Ammon's horn (tissue), 1 donor: ENCODE results near the gene TMEM242.

Experiments used
- DNase-seq: peaks from one replicate; pipeline ENCODE4 v3.0.0-alpha.2; 2016; ENCODE audit warnings: low spot score

The TMEM242 gene

GRCh38 chr6:157270916-157271315 is 52.4 kb downstream of the TMEM242 start:
- no peak for DNase-seq

DNA sequence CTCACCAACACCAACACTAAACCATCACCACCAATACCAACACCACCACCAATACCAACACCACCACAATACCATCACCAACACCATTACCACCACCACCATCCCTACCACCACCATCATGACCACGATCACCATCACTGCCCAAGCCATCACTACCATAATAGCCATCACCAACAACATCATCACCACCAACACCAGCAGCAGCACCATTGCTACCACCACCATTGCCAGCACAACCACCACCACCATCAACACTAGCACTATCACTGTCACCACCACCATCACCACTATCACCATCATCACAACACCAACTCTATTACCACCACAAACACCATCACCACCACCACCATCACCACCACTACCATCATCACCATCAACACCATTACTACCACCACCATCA is 53.0 kb downstream of the TMEM242 start:
- no peak for DNase-seq

DNA sequence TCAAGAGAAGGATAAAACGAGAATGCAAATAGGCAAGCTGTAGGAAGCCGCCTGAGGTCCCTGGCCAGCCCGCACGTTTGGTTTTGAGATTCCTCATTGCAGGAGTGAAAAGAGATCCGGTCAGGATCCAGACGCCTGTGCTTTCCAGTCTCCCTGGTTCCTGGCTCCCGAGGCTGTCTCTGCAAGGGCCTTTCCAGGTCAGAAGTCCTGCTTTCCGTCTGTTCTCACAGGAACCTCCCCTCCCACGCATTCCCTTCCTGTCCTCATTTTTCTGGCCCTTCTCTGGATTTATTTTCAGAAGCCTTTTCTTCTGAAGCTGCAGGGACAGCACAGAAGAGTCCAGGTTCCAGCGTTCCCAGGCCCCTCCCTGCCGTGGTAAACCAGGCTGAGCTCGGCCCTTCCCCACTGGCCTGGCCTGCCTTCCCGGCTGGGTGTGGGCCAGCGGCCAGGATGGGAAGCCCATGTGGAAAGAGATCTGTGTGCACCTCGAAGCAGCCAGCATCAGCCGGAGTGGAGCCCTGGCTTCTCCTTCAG is 54.0 kb downstream of the TMEM242 start:
- DNase-seq, result no peak

DNA sequence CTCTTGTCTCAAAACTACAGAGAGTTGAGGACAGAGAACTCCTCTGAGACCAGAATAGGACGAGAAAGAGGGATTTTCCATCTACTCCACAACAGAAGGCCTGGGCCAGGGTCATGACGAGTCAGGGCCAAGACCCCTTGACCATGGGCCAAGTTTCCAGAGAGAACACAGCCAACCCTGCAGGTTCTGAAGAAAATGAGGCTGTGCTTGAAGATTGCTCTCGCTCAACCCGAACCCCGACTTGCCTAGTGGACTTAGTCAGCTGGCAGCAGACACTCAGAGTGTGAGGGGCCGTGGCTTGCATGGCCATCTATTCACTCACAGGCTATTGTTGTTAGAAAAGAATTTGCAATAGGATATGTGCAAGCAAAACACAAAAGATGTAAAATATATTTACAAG is 54.5 kb downstream of the TMEM242 start:
- no peak for DNase-seq

DNA sequence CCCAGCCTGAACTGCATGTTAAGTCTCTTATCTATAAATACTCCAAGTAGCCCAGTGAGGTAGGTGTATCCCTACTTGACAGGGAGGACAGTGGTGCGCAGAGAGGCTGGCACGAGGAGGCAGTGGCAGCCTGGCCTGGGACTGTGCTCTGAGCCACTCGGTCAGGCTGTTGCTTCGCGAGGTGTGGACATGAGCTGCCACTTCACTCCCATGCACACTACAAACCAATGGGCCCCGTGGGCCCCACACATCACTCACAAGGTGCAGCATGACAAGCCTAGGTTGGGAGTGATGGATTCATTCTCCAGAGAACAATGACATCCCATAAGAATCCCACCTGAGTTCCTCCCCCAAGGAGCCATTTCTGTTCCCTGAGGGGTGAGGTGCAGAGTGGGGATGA is 54.9 kb downstream of the TMEM242 start:
- no peak for DNase-seq

DNA sequence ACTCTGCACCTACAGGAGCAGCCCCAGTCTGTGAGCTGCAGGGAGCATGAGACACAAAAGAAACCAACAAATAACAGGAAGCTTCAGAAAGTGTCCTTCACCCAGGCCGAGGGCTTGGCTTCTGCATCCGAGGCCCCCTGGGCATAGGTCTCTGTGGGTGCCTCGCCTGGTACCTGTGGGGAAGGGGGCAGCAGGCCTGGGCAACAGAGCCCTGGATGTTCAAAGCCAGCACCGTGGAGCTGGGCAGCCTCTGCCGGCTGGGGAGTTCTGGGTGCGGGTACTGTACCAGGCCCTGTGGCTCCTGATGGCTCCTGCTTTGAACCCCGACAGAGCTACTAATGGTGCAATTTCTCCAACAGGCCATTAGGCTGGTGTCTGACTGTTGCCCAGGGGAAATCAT is 55.7 kb downstream of the TMEM242 start:
- DNase-seq, result no peak

- DNase-seq, result no peak
Observed at GRCh38 chr6:157267109-157267611, 56.2 kb downstream of the TMEM242 start.

GRCh38 chr6:157266274-157267101 is 56.8 kb downstream of the TMEM242 start:
- no peak for DNase-seq

GRCh38 chr6:157265635-157266034 is 57.7 kb downstream of the TMEM242 start:
- no peak for DNase-seq

DNA sequence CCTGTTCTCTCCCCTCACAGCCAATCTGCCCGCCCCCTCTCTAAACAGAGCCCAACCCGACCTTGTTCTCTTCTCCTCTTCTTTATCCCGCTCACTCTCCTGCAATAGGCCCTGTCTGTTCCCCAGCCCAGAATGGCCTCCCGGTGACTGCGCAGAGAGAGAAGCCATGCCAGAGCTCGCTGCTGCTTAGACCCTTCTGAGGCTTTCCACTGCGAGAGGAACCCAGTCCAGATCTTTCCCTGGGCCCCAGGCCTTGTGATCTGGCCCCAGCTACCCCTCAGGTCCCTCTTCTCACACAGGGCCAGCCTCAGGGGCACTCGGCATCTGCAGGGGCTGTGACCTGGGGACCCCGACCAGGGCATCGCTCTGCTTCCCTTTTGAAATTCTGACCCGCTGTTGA is 58.1 kb downstream of the TMEM242 start:
- DNase-seq, result no peak

DNA sequence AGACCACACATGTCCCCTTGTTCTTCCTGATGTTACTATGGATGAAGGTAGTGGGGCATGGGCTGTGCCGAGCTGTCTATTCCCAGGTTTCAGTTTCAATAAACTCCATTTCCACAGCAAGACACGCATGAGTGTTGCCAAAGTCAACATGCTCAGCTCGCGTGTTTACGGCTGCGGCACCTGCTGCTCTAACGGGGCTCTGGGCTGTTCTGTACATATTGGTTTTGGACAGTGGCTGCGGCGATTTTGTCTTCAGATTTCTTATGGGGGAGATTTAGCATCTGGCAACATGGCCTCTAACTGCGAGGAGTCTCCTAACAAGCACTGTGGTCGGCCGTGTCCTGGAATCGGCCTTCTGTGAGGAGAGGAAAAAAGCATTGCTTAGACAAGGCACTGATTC is 58.6 kb downstream of the TMEM242 start:
- no peak for DNase-seq

DNA sequence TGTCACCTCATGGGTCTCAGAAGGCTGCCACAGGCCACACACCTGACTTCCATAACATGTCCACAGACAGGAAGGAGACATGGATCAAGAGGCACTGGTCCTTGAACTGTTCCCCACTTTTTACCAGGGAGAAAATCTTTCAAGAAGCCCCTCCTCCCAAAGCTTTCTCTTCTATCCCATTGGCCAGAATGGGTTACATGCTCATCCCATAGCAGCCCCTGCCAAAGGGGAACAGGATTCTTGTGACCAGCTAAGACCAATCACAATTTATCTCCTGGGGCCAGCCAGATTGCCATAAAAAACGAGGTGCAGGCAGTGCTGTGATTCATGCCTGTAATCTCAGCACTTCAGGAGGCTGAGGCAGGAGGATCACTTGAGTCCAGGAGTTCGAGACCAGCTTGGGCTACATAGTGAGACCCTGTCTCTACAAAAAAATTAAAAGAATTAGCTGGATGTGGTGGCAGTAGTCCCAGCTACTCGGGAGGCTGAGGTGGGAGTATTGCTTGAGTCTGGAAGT is 59.4 kb downstream of the TMEM242 start:
- DNase-seq, result no peak

DNA sequence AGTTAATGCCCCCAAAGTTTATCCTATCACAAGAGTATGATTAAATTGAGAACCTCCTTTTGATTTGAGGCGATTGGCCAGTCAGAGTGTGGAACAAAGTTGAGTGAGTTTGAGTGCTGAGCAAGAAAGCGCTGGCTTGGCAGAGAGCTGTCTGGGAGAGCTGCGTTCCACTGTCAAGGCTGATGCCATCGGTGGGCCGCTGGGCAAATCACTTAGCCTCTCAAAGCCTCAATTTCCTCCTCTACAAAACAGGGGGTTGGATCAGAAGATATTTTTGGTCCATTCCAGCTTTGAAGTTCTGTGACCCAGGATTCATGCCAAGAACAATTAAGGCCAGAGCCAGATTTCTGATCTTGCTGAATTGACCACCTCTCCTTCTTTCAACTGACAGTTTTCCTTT is 60.2 kb downstream of the TMEM242 start:
- DNase-seq, result no peak

DNA sequence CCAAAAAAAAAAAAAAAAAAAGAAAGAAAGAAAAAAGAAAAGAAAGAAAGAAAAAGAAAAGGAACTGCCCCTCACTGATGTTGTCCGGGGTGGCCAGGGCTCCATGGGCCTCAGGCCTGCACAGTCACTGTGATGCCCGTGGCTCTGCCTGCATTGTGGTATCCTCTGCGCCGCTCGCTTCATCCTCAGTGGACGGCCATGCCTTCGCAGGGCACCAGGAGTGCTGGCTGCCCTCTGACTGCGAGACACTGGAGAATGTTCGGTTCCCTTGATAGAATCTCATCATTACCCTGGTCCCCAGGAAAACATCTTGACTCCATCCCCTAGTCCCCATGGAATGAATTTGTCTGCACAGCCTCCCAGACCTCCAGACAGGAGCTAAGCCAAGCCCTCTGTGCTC is 61.7 kb downstream of the TMEM242 start:
- no peak for DNase-seq

- no peak for DNase-seq
Observed at GRCh38 chr6:157260735-157261410, 62.4 kb downstream of the TMEM242 start.

DNA sequence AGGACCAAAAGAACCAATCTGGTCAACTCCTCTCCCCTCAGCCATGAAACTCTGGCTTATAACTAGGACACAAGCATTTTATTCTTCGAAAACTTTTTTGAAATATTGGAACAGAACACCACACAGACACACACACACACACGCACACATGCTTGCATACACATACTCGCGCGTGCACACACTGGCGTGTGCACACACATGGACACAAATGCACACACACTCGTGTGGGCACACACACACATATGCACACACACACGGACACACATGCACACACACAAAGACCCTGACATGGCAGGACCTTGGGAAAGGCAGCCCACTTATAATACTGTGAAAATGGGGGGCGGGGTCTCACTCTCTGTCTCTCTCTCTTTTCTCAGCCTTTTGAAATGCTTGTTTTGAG is 63.9 kb downstream of the TMEM242 start:
- no peak for DNase-seq

- DNase-seq, result no peak
Observed at GRCh38 chr6:157258878-157259277, 64.4 kb downstream of the TMEM242 start.

DNA sequence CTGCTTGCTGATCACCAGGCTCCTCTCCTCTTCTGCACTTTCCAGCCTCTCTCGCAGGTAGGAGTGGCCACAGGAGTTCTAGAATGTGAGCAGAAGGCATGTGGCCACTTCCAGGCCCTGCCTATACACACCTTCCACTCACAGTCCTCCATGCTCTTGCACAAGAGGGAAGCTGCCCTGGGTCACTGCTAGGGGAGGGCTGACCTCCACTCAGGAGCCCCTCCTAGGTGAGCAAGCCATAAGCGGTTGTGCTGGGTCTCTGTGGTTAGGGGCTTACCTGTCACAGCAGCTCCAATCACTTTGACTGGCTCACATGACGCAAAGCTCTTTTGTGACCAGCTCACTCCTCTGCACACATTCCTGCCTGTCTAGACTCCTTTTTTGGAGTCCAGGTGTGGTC is 68.2 kb downstream of the TMEM242 start:
- DNase-seq, result no peak

DNA sequence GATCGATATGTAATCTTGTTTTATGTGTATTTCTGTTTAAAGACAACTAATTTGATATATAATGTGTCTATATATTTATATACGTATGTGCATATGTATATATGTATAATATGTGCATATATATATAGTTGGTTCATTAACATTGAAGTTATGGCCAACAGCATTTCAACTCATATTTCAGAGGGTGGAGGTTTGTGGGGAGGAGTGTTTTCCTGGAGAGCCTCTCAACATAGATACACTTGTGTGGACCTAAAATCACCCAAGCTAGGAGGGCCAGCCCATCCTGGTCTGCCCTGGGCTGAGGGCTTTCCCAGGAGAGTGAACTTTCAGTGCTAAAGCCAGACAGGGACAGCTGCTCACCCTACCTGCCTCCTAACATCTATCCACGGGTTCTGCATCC is 68.8 kb downstream of the TMEM242 start:
- no peak for DNase-seq

- no peak for DNase-seq
Observed at GRCh38 chr6:157253699-157254098, 69.6 kb downstream of the TMEM242 start.

GRCh38 chr6:157253017-157253416 is 70.3 kb downstream of the TMEM242 start:
- DNase-seq, result no peak

DNA sequence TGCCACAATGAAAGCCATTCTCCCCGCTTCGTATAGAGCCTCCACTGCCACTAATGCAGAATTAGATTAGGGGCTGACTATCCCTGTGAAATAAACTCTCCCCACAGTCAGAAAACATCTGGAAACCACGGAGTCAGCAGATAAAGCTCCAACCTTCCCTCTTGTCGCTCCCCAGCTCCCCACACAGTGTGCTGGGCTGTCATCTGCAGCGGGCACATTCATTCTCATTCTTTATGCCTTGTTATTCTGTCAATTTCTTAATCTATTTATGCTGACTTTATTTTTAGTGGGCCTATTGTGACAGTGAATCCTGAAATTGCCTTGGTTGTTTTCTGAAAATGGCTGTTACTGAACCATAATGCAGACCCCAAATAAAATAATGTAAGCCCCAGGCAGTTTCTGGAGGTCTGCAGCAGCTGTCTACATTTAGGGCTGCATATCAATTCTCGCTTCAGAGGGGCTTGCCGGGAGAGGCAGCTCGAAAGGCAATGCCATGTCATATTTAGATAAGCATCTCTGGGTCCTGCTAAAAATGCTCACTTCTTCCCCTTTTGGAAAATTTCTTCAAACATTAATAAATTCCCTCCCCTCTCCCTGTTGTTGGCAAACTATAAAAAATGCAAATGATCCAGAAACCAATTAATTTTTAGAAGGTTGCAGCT is 71.6 kb downstream of the TMEM242 start:
- no peak for DNase-seq
